ENCODE data around the gene DPYSL5.

The DPYSL5 gene

GRCh38 chr2:26846334-26847306 lies 1.3 kb upstream of the DPYSL5 start:
- peak; percentile 87 for FAIRE-seq

GRCh38 chr2:26847307-26847654 lies 651 bp upstream of the DPYSL5 start:
- FAIRE-seq = no peak

GRCh38 chr2:26848336-26849055 lies 564 bp downstream of the DPYSL5 start:
- no peak for FAIRE-seq

GRCh38 chr2:26849056-26849999 lies 1.4 kb downstream of the DPYSL5 start:
- no peak for FAIRE-seq

- no peak for FAIRE-seq
Observed at GRCh38 chr2:26850000-26850431, 2.1 kb downstream of the DPYSL5 start.

GRCh38 chr2:26850505-26850904 lies 2.6 kb downstream of the DPYSL5 start:
- no peak for FAIRE-seq

GRCh38 chr2:26852405-26853306 lies 4.7 kb downstream of the DPYSL5 start:
- FAIRE-seq = no peak

GRCh38 chr2:26853751-26854150 lies 5.8 kb downstream of the DPYSL5 start:
- FAIRE-seq = no peak

- FAIRE-seq = no peak
Observed at GRCh38 chr2:26854283-26854827, 6.4 kb downstream of the DPYSL5 start.

- FAIRE-seq = no peak
Observed at GRCh38 chr2:26855466-26855865, 7.5 kb downstream of the DPYSL5 start.

GRCh38 chr2:26859622-26860021 lies 11.7 kb downstream of the DPYSL5 start:
- FAIRE-seq = no peak

- FAIRE-seq = no peak
Observed at GRCh38 chr2:26860211-26860850, 12.4 kb downstream of the DPYSL5 start.

GRCh38 chr2:26861610-26862224 lies 13.8 kb downstream of the DPYSL5 start:
- no peak for FAIRE-seq

- no peak for FAIRE-seq
Observed at GRCh38 chr2:26864226-26864625, 16.3 kb downstream of the DPYSL5 start.

- no peak for FAIRE-seq
Observed at GRCh38 chr2:26864646-26865045, 16.7 kb downstream of the DPYSL5 start.

GRCh38 chr2:26870585-26871095 lies 22.7 kb downstream of the DPYSL5 start:
- no peak for FAIRE-seq

- no peak for FAIRE-seq
Observed at GRCh38 chr2:26873286-26873983, 25.5 kb downstream of the DPYSL5 start.

GRCh38 chr2:26874514-26874913 lies 26.6 kb downstream of the DPYSL5 start:
- no peak for FAIRE-seq

GRCh38 chr2:26875065-26875634 lies 27.2 kb downstream of the DPYSL5 start:
- FAIRE-seq = no peak
